Heart left ventricle (tissue), 13 donors: ENCODE measurements around the gene ORM2.

Experiments used
- POLR2A ChIP-seq, 2 donors: fragments of 450-650 bp; IDR thresholded peaks; one replicate each; pipeline ENCODE4 v1.6.1; 2017; ENCODE audit warnings: antibody characterized with exemption in 2 of 2, mild to moderate bottlenecking in 2 of 2, moderate library complexity in 2 of 2
- TF ChIP-seq, protein P1 (sequence below), 12 donors: fragments of 200-600 bp; sonication (generic) in 4 of 12; IDR thresholded peaks; one replicate each; pipeline versions ENCODE4 v1.5.0 to v1.8.0; 2018 to 2022; ENCODE audit warnings: antibody characterized with exemption in 12 of 12, mild to moderate bottlenecking in 5 of 12
- donor health status: ischemic (EF 13 %, LVEDD 7.1; RV severe dilation, severe dysfunction).
- donor health status: DM: no; HTN: yes; CAD: no.
- donor health status: DM: no; HTN: no; CAD: no.
- donor health status: ischemic (EF 25% LVEDD 6.9; RV normal size, moderate dysfunction).
- donor health status: ischemic (EF 25% LVEDD 5.7; RV mildly dilated, moderate dysfunction).
- donor health status: ischemic (EF 35%, LVEDD 5.7; RV mildly dilated, moderate dysfunction).
- donor health status: nonischemic (EF 11% LVEDD 7.7; RV severe dilation, severe dysfunction).
- donor health status: DM: yes; HTN: yes; CAD: no.
- donor health status: PGD.
- donor health status: ischemic (EF 29% LVEDD 5.4; RV normal size, mild dysfunction).
- donor health status: nonischemic (EF 23%, LVEDD 6.1; RV moderate dilation, normal function).

GRCh38 chr9:114348906-114349482, 19.3 kb downstream of the ORM2 start:
- TF ChIP-seq, protein P1, sequence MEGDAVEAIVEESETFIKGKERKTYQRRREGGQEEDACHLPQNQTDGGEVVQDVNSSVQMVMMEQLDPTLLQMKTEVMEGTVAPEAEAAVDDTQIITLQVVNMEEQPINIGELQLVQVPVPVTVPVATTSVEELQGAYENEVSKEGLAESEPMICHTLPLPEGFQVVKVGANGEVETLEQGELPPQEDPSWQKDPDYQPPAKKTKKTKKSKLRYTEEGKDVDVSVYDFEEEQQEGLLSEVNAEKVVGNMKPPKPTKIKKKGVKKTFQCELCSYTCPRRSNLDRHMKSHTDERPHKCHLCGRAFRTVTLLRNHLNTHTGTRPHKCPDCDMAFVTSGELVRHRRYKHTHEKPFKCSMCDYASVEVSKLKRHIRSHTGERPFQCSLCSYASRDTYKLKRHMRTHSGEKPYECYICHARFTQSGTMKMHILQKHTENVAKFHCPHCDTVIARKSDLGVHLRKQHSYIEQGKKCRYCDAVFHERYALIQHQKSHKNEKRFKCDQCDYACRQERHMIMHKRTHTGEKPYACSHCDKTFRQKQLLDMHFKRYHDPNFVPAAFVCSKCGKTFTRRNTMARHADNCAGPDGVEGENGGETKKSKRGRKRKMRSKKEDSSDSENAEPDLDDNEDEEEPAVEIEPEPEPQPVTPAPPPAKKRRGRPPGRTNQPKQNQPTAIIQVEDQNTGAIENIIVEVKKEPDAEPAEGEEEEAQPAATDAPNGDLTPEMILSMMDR (IDR thresholded peaks at IDR 0.05) = no peak
- TF ChIP-seq POLR2A (IDR thresholded peaks at IDR 0.05) = no peak
